Measurements from ENCODE around the gene TM4SF18.

The TM4SF18 gene

GRCh38 chr3:149269687-149270086 is 63.7 kb downstream of the TM4SF18 start:
- in situ Hi-C loops (cut with HindIII; ENCODE audit: low pct_ligation_motif_present, low pct_unique_long_range_greater_than_20kb, low sequenced_read_pairs) = no loop called here
- DNase-seq = no peak

Measured in ACHN (cell line).